ENCODE data around the gene B9D2.

- TF ChIP-seq, protein P1, sequence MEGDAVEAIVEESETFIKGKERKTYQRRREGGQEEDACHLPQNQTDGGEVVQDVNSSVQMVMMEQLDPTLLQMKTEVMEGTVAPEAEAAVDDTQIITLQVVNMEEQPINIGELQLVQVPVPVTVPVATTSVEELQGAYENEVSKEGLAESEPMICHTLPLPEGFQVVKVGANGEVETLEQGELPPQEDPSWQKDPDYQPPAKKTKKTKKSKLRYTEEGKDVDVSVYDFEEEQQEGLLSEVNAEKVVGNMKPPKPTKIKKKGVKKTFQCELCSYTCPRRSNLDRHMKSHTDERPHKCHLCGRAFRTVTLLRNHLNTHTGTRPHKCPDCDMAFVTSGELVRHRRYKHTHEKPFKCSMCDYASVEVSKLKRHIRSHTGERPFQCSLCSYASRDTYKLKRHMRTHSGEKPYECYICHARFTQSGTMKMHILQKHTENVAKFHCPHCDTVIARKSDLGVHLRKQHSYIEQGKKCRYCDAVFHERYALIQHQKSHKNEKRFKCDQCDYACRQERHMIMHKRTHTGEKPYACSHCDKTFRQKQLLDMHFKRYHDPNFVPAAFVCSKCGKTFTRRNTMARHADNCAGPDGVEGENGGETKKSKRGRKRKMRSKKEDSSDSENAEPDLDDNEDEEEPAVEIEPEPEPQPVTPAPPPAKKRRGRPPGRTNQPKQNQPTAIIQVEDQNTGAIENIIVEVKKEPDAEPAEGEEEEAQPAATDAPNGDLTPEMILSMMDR (IDR thresholded peaks at IDR 0.05), result no peak
- no peak for TF ChIP-seq POLR2A (IDR thresholded peaks at IDR 0.05)
These were observed 587 bp downstream of the B9D2 start for GRCh38 chr19:41363371-41363752.
